ENCODE results near the gene FNIP1.

DNA sequence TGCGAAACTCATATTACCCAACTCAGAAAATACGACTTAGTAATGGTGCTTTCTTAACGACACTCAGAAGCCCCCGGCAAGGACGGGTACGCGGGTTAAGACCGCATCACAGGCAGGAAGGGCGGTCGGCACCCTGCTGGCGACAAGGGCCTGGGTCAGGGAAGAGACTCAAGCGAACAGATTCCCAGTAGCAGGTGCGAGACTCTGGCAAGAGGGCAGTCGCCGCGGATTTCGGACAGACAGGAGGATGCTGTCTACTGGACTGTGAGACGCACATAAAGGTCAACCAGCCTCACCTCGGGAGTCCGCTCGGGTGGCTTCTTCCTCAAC lies 162.2 kb downstream of the FNIP1 start:
- TF ChIP-seq, protein P1, sequence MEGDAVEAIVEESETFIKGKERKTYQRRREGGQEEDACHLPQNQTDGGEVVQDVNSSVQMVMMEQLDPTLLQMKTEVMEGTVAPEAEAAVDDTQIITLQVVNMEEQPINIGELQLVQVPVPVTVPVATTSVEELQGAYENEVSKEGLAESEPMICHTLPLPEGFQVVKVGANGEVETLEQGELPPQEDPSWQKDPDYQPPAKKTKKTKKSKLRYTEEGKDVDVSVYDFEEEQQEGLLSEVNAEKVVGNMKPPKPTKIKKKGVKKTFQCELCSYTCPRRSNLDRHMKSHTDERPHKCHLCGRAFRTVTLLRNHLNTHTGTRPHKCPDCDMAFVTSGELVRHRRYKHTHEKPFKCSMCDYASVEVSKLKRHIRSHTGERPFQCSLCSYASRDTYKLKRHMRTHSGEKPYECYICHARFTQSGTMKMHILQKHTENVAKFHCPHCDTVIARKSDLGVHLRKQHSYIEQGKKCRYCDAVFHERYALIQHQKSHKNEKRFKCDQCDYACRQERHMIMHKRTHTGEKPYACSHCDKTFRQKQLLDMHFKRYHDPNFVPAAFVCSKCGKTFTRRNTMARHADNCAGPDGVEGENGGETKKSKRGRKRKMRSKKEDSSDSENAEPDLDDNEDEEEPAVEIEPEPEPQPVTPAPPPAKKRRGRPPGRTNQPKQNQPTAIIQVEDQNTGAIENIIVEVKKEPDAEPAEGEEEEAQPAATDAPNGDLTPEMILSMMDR (optimal IDR thresholded peaks at IDR 0.05 in 1 of 3, IDR thresholded peaks at IDR 0.05 in 1 of 3, conservative IDR thresholded peaks at IDR 0.05 in 1 of 3; ENCODE audit: extremely low read depth in 1 of 3, insufficient read depth in 2 of 3, low read length in 3 of 3) = no peak
- no peak for TF ChIP-seq EZH2 (IDR thresholded peaks at IDR 0.05; ENCODE audit: low read length)

Measured in keratinocyte (primary cell).